Measurements from ENCODE around the gene PTGR2. TPM values are rescaled to one million over a fixed set of nuclear protein-coding genes. Genes with fewer than 3 reads are reported as not detected.

Gene PTGR2
- total RNA-seq, 2 donors from 2014 or later: 15.9 to 25.0 TPM

GRCh38 chr14:73810478-73811163 is 41.0 kb upstream of the PTGR2 start:
- DNase-seq (ENCODE audit: low spot score): no peak
- TF ChIP-seq, protein P1, sequence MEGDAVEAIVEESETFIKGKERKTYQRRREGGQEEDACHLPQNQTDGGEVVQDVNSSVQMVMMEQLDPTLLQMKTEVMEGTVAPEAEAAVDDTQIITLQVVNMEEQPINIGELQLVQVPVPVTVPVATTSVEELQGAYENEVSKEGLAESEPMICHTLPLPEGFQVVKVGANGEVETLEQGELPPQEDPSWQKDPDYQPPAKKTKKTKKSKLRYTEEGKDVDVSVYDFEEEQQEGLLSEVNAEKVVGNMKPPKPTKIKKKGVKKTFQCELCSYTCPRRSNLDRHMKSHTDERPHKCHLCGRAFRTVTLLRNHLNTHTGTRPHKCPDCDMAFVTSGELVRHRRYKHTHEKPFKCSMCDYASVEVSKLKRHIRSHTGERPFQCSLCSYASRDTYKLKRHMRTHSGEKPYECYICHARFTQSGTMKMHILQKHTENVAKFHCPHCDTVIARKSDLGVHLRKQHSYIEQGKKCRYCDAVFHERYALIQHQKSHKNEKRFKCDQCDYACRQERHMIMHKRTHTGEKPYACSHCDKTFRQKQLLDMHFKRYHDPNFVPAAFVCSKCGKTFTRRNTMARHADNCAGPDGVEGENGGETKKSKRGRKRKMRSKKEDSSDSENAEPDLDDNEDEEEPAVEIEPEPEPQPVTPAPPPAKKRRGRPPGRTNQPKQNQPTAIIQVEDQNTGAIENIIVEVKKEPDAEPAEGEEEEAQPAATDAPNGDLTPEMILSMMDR (IDR thresholded peaks at IDR 0.05): no peak
- no peaks in the 10 kb centered on the region for H3K4me1 ChIP-seq

GRCh38 chr14:73811164-73811503 is 40.5 kb upstream of the PTGR2 start:
- DNase-seq (ENCODE audit: low spot score): no peak
- H3K4me3 ChIP-seq: no peak overlapping the region
- H3K27me3 ChIP-seq: no peaks in the 10 kb centered on the region
- no peak overlapping the region for H3K27ac ChIP-seq
- H3K9me3 ChIP-seq: no peaks in the 10 kb centered on the region
- H3K36me3 ChIP-seq: no peaks in the 10 kb centered on the region
- TF ChIP-seq, protein P1 (IDR thresholded peaks at IDR 0.05): no peak
- H3K4me1 ChIP-seq: no peaks in the 10 kb centered on the region

More at GRCh38 chr14:73810478-73811163, 41.0 kb upstream of the PTGR2 start:
- no peaks in the 10 kb centered on the region for H3K27me3 ChIP-seq
- H3K27ac ChIP-seq: no peak overlapping the region
- no peak overlapping the region for H3K4me3 ChIP-seq
- H3K36me3 ChIP-seq: no peaks in the 10 kb centered on the region
- H3K9me3 ChIP-seq: no peaks in the 10 kb centered on the region

DNA sequence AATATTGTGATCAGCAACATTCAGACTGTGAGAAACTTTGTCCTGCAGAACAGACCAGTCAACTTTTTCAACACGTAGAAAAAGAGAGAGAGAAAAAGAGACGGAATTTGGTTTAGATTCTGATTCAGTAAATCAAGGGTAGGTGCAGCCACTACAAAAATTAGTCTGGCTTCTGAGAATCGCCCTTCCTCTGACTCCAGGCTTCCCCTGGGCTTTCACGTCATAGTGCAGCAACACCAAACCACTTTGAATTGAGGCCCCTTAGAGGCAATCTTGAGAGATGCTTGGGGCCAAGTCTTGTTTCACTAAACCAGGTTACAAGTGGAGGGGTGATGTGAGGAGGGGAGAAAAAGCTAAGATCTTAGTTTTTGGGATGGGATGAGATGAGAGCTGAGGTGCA is 37.5 kb upstream of the PTGR2 start:
- H3K27me3 ChIP-seq: no peaks in the 10 kb centered on the region
- TF ChIP-seq, protein P1 (IDR thresholded peaks at IDR 0.05): no peak
- no peaks in the 10 kb centered on the region for H3K9me3 ChIP-seq
- no peak overlapping the region for H3K27ac ChIP-seq
- DNase-seq (ENCODE audit: low spot score): no peak
- no peak overlapping the region for H3K4me3 ChIP-seq
- no peaks in the 10 kb centered on the region for H3K36me3 ChIP-seq
- no peaks in the 10 kb centered on the region for H3K4me1 ChIP-seq

GRCh38 chr14:73815849-73816248 is 35.8 kb upstream of the PTGR2 start:
- DNase-seq (ENCODE audit: low spot score): no peak
- H3K4me3 ChIP-seq: no peak overlapping the region
- no peaks in the 10 kb centered on the region for H3K27me3 ChIP-seq
- TF ChIP-seq, protein P1 (IDR thresholded peaks at IDR 0.05): no peak
- no peaks in the 10 kb centered on the region for H3K4me1 ChIP-seq
- H3K9me3 ChIP-seq: no peaks in the 10 kb centered on the region
- no peak overlapping the region for H3K27ac ChIP-seq
- H3K36me3 ChIP-seq: no peaks in the 10 kb centered on the region

DNA sequence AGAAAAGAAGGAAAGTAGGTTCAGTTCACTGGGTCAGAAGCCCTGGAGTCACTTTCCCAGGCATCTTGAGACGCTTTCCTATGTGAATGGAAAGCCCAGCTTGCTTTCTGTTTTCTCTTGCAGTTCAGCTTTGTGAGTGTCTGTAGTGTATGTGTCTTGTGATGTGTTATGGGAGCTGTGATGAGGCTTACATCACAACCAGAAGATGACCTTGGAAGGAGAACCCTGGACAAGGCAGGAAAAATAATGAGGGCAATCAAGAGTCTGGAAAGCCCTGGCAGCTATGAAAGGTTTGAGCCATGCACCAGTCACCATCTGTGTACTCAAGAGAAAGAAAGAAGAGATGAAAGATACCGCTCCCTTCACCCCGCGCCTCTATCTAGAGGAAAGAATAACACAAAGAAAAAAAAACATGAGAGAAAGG is 35.2 kb upstream of the PTGR2 start:
- Histone ChIP-seq H3K9me3 (no peaks in the 10 kb centered on the region), H3K27ac (no peak overlapping the region), H3K4me1 (no peaks in the 10 kb centered on the region), H3K4me3 (no peak overlapping the region), H3K27me3 (no peaks in the 10 kb centered on the region), H3K36me3 (no peaks in the 10 kb centered on the region)
- TF ChIP-seq, protein P1 (IDR thresholded peaks at IDR 0.05): no peak
- no peak for DNase-seq (ENCODE audit: low spot score)
